ENCODE data around the gene TAB2.

The TAB2 gene

GRCh38 chr6:149373511-149373910, 56.0 kb downstream of the TAB2 start:
- no peak for DNase-seq

- DNase-seq, result no peak
Observed at GRCh38 chr6:149379977-149380376, 62.5 kb downstream of the TAB2 start.

GRCh38 chr6:149380523-149380922, 63.0 kb downstream of the TAB2 start:
- no peak for DNase-seq

GRCh38 chr6:149383371-149383770, 65.9 kb downstream of the TAB2 start:
- no peak for DNase-seq

GRCh38 chr6:149384464-149384863, 67.0 kb downstream of the TAB2 start:
- no peak for DNase-seq

- no peak for DNase-seq
Observed at GRCh38 chr6:149385998-149386646, 68.6 kb downstream of the TAB2 start.

- no peak for DNase-seq
Observed at GRCh38 chr6:149387779-149388512, 70.4 kb downstream of the TAB2 start.

- no peak for DNase-seq
Observed at GRCh38 chr6:149389509-149390297, 72.2 kb downstream of the TAB2 start.

- no peak for DNase-seq
Observed at GRCh38 chr6:149392093-149392492, 74.6 kb downstream of the TAB2 start.

GRCh38 chr6:149392535-149392934, 75.0 kb downstream of the TAB2 start:
- no peak for DNase-seq

- DNase-seq, result no peak
Observed at GRCh38 chr6:149393002-149393679, 75.6 kb downstream of the TAB2 start.

- no peak for DNase-seq
Observed at GRCh38 chr6:149395185-149395584, 77.7 kb downstream of the TAB2 start.

- DNase-seq, result no peak
Observed at GRCh38 chr6:149397384-149397783, 79.9 kb downstream of the TAB2 start.

GRCh38 chr6:149400050-149400449, 82.5 kb downstream of the TAB2 start, which contains the start of gene SUMO4:
Gene SUMO4 (plus strand): TSS chr6:149400262. CDS start chr6:149400392, 130 bp downstream.
- DNase-seq, result no peak

GRCh38 chr6:149403534-149403933, 86.0 kb downstream of the TAB2 start:
- DNase-seq, result no peak

- DNase-seq, result no peak
Observed at GRCh38 chr6:149405823-149406765, 88.6 kb downstream of the TAB2 start.

- no peak for DNase-seq
Observed at GRCh38 chr6:149409617-149410016, 92.1 kb downstream of the TAB2 start.

- DNase-seq, result no peak
Observed at GRCh38 chr6:149410557-149410956, 93.0 kb downstream of the TAB2 start.

GRCh38 chr6:149414009-149414408, 96.5 kb downstream of the TAB2 start:
- no peak for DNase-seq

GRCh38 chr6:149414821-149415220, 97.3 kb downstream of the TAB2 start:
- no peak for DNase-seq

GRCh38 chr6:149419696-149420404, 102.3 kb downstream of the TAB2 start:
- no peak for DNase-seq

Data from cortex of kidney (tissue), 1 donor.